Vagina (tissue), 2 donors: ENCODE data around the gene MAPK11. TPM values are rescaled to one million over a fixed set of nuclear protein-coding genes. Genes with fewer than 3 reads are reported as not detected.

Experiments
- DNase-seq, 2 donors: peaks; one replicate each; pipeline ENCODE4 v3.0.0-alpha.2; 2017; ENCODE audit errors: extremely low spot score in 2 of 2
- H3K27ac ChIP-seq: fragments of 200-600 bp; sonication (generic); one replicate; pipeline ENCODE4 v1.5.1; 2019
- H3K27me3 ChIP-seq: fragments of 200-600 bp; sonication (generic); one replicate; pipeline ENCODE4 v1.5.1; 2019
- H3K36me3 ChIP-seq, 2 donors: fragments of 200-600 bp; sonication (generic); one replicate each; pipeline ENCODE4 v1.5.1; 2017 to 2019
- H3K4me1 ChIP-seq: fragments of 200-600 bp; sonication (generic); one replicate; pipeline ENCODE4 v1.5.1; 2019
- H3K4me3 ChIP-seq, 2 donors: fragments of 200-600 bp; sonication (generic); 1 replicate in 1 of 2; 2 replicates in 1 of 2; pipeline ENCODE4 v1.5.1; 2016 to 2019
- H3K9me3 ChIP-seq: fragments of 200-600 bp; sonication (generic); one replicate; pipeline ENCODE4 v1.5.1; 2019
- CTCF ChIP-seq, 3 experiments: fragments of 450-650 bp in 2 of 3; fragments of 200-600 bp in 1 of 3; sonication (generic) in 1 of 3; IDR thresholded peaks; one replicate each; pipeline ENCODE4 v1.5.1; 2017 to 2019; ENCODE audit warnings: antibody characterized with exemption in 3 of 3, mild to moderate bottlenecking in 2 of 3, moderate library complexity in 2 of 3
- POLR2A ChIP-seq, 2 donors: fragments of 450-650 bp; IDR thresholded peaks; one replicate each; pipeline ENCODE4 v1.6.1; 2017; ENCODE audit warnings: antibody characterized with exemption in 2 of 2, mild to moderate bottlenecking in 2 of 2, moderate library complexity in 2 of 2
- POLR2AphosphoS5 ChIP-seq, 2 donors: sonication (generic); formaldehyde crosslinking; IDR thresholded peaks; one replicate each; pipeline ENCODE4 v1.9.0; 2017; ENCODE audit warnings: antibody characterized with exemption in 2 of 2, mild to moderate bottlenecking in 2 of 2, low read depth in 1 of 2; ENCODE audit not compliant: insufficient read depth in 1 of 2
- intact Hi-C: fragments of 100-400 bp; cut with DNase I; formaldehyde crosslinking; loops from one replicate; pipeline ENCODE4 v1.15.1; 2023
- total RNA-seq: library from RNA; depleted of rRNA; stranded (reverse); fragments of >200 nt; gene quantifications from one replicate; pipeline ENCODE4 v1.2.3, GENCODE V29; 2016

MAPK11 gene
- total RNA-seq, 1 donor from 2014 or later = 7.4 TPM

GRCh38 chr22:50313600-50313999 is 43.4 kb upstream of the MAPK11 start:
- H3K27me3 ChIP-seq = no peaks in the 10 kb centered on the region
- intact Hi-C loops = no loop called here
- DNase-seq = no peak
- TF ChIP-seq POLR2A (IDR thresholded peaks at IDR 0.05) (no peak), CTCF (IDR thresholded peaks at IDR 0.05) (no peak), POLR2AphosphoS5 (IDR thresholded peaks at IDR 0.05; ENCODE audit: insufficient read depth in 1 of 2, low read depth in 1 of 2) (no peak)
- H3K9me3 ChIP-seq = no peaks in the 10 kb centered on the region
- H3K36me3 ChIP-seq = no peaks in the 10 kb centered on the region
- no peak overlapping the region for H3K4me3 ChIP-seq
- H3K27ac ChIP-seq = no peak overlapping the region
- H3K4me1 ChIP-seq = peaks cover 9% of the 10 kb centered on the region

GRCh38 chr22:50313021-50313420 is 42.8 kb upstream of the MAPK11 start:
- Histone ChIP-seq H3K27ac (no peak overlapping the region), H3K36me3 (no peaks in the 10 kb centered on the region), H3K9me3 (no peaks in the 10 kb centered on the region), H3K4me3 (no peak overlapping the region), H3K4me1 (peaks cover 15% of the 10 kb centered on the region), H3K27me3 (no peaks in the 10 kb centered on the region)
- intact Hi-C loops = no loop called here
- TF ChIP-seq POLR2A (IDR thresholded peaks at IDR 0.05) (no peak), POLR2AphosphoS5 (IDR thresholded peaks at IDR 0.05; ENCODE audit: insufficient read depth in 1 of 2, low read depth in 1 of 2) (no peak), CTCF (IDR thresholded peaks at IDR 0.05) (no peak)
- no peak for DNase-seq

- intact Hi-C loops = no loop called here
- no peak for TF ChIP-seq CTCF (IDR thresholded peaks at IDR 0.05)
- no peak for TF ChIP-seq POLR2A (IDR thresholded peaks at IDR 0.05)
- TF ChIP-seq POLR2AphosphoS5 (IDR thresholded peaks at IDR 0.05; ENCODE audit: insufficient read depth in 1 of 2, low read depth in 1 of 2) = no peak
- peaks cover 19% of the 10 kb centered on the region for H3K4me1 ChIP-seq
- H3K27ac ChIP-seq = no peak overlapping the region
- H3K4me3 ChIP-seq = no peak overlapping the region
- no peaks in the 10 kb centered on the region for H3K9me3 ChIP-seq
- DNase-seq = no peak
- H3K36me3 ChIP-seq = no peaks in the 10 kb centered on the region
- no peaks in the 10 kb centered on the region for H3K27me3 ChIP-seq
Observed at GRCh38 chr22:50312371-50312770, 42.2 kb upstream of the MAPK11 start.

- H3K4me3 ChIP-seq = no peak overlapping the region
- TF ChIP-seq POLR2A (IDR thresholded peaks at IDR 0.05) (no peak), CTCF (IDR thresholded peaks at IDR 0.05) (no peak), POLR2AphosphoS5 (IDR thresholded peaks at IDR 0.05; ENCODE audit: insufficient read depth in 1 of 2, low read depth in 1 of 2) (no peak)
- intact Hi-C loops = no loop called here
- no peak overlapping the region for H3K27ac ChIP-seq
- H3K36me3 ChIP-seq = no peaks in the 10 kb centered on the region
- no peak for DNase-seq
- peaks cover 19% of the 10 kb centered on the region for H3K4me1 ChIP-seq
- H3K9me3 ChIP-seq = no peaks in the 10 kb centered on the region
- H3K27me3 ChIP-seq = no peaks in the 10 kb centered on the region
Observed at GRCh38 chr22:50311606-50312351, 41.6 kb upstream of the MAPK11 start.

- intact Hi-C loops = no loop called here
- H3K4me3 ChIP-seq = no peak overlapping the region
- no peak for TF ChIP-seq POLR2AphosphoS5 (IDR thresholded peaks at IDR 0.05; ENCODE audit: insufficient read depth in 1 of 2, low read depth in 1 of 2)
- no peak for TF ChIP-seq POLR2A (IDR thresholded peaks at IDR 0.05)
- TF ChIP-seq CTCF (IDR thresholded peaks at IDR 0.05) = no peak
- H3K27ac ChIP-seq = no peak overlapping the region
- H3K9me3 ChIP-seq = no peaks in the 10 kb centered on the region
- no peak for DNase-seq
- no peaks in the 10 kb centered on the region for H3K27me3 ChIP-seq
- H3K4me1 ChIP-seq = peaks cover 19% of the 10 kb centered on the region
- no peaks in the 10 kb centered on the region for H3K36me3 ChIP-seq
Observed at GRCh38 chr22:50310949-50311444, 40.8 kb upstream of the MAPK11 start.
